Panc1 (cell line): Measurements from ENCODE around the gene ATP1A3. TPM values are rescaled to one million over a fixed set of nuclear protein-coding genes. Genes with fewer than 3 reads are reported as not detected.

ENCODE experiments used
- ATAC-seq: fragments of 200-7000 bp; cut with Tn5 transposase; 2 replicates; pipeline ENCODE4 v1.9.1; 2020; ENCODE audit warnings: mild to moderate bottlenecking, moderate library complexity
- BruUV-seq: library from RNA; stranded (reverse); fragments of 400-500 nt; replicated peaks from 2 replicates; lab custom pipeline; 2021; lab: Mats Ljungman, UMichigan
- CTCF ChIA-PET: fragments of 300-600 bp; sonication (Branson Sonifier 250); formaldehyde crosslinking; loops from one replicate; lab custom pipeline; 2022; ENCODE audit warnings: antibody characterized with exemption; lab: Charles Lee
- POLR2A ChIA-PET: fragments of 300-600 bp; sonication (Branson Sonifier 250); formaldehyde crosslinking; loops from one replicate; lab custom pipeline; 2022; ENCODE audit warnings: antibody characterized with exemption; lab: Charles Lee
- DNase-seq: peaks from one replicate; pipeline ENCODE4 v3.0.0-alpha.2; 2010; ENCODE audit warnings: low read depth, low spot score
- H3K27ac ChIP-seq: 2 replicates; pipeline ENCODE4 v1.5.1; 2011; ENCODE audit warnings: mild to moderate bottlenecking, low read length, inconsistent platforms
- H3K27me3 ChIP-seq: fragments of 200-500 bp; sonication (Bioruptor generic); 2 replicates; pipeline ENCODE4 v1.6.0; 2014; ENCODE audit warnings: low read length, inconsistent platforms; ENCODE audit not compliant: control insufficient read depth, insufficient read depth
- H3K36me3 ChIP-seq: fragments of 200-500 bp; sonication (Bioruptor generic); 2 replicates; pipeline ENCODE4 v1.5.1; 2014; ENCODE audit warnings: inconsistent platforms, mild to moderate bottlenecking, low read length, moderate library complexity; ENCODE audit not compliant: control insufficient read depth, insufficient read depth
- H3K4me1 ChIP-seq: 2 replicates; pipeline ENCODE4 v1.5.1; 2011; ENCODE audit warnings: inconsistent platforms, mild to moderate bottlenecking, low read length, moderate library complexity; ENCODE audit not compliant: control insufficient read depth, insufficient read depth
- H3K4me3 ChIP-seq, 2 experiments: 2 replicates each; pipeline ENCODE4 v1.5.1; 2011 to 2012; ENCODE audit warnings: low read depth in 2 of 2, low read length in 2 of 2, mild to moderate bottlenecking in 2 of 2, inconsistent platforms in 1 of 2, moderate library complexity in 1 of 2
- H3K9me3 ChIP-seq: fragments of 200-500 bp; sonication (Bioruptor generic); 2 replicates; pipeline ENCODE4 v1.5.1; 2014; ENCODE audit warnings: low read depth, mild to moderate bottlenecking, inconsistent platforms, low read length, moderate library complexity; ENCODE audit not compliant: control insufficient read depth, insufficient read depth
- CTCF ChIP-seq: fragments of 450-650 bp; IDR thresholded peaks from 2 replicates; pipeline ENCODE4 v1.5.1; 2017; ENCODE audit warnings: mild to moderate bottlenecking
- POLR2AphosphoS5 ChIP-seq: IDR thresholded peaks from 2 replicates; pipeline ENCODE4 v1.6.1; 2012; ENCODE audit warnings: mild to moderate bottlenecking, low read depth, low read length, moderate library complexity
- SIN3A ChIP-seq: IDR thresholded peaks from 2 replicates; pipeline ENCODE4 v1.6.1; 2012; ENCODE audit warnings: low read depth, mild to moderate bottlenecking, low read length, moderate library complexity, borderline replicate concordance; ENCODE audit not compliant: insufficient read depth
- TCF7L2 ChIP-seq: IDR thresholded peaks from 2 replicates; pipeline ENCODE4 v1.6.1; 2011; ENCODE audit warnings: mild to moderate bottlenecking, low read depth, low read length, inconsistent platforms
- in situ Hi-C: cut with HindIII; loops from 2 replicates; pipeline ENCODE4 v1.10.0; 2016; ENCODE audit warnings: low sequenced_read_pairs, low pct_unique_long_range_greater_than_20kb
- intact Hi-C: fragments of 100-400 bp; cut with micrococcal nuclease; formaldehyde crosslinking; loops from one replicate; pipeline ENCODE4 v1.10.0; 2022; ENCODE audit not compliant: unreplicated experiment
- total RNA-seq: library from RNA; stranded (reverse); gene quantifications from one replicate; pipeline ENCODE4 v1.2.1, GENCODE V29; 2021; ENCODE audit not compliant: unreplicated experiment
- TF ChIP-seq, protein P1 (sequence below), 2 experiments: IDR thresholded peaks; 2 replicates each; pipeline ENCODE4 v1.6.1; 2011 to 2012; ENCODE audit warnings: low read depth in 2 of 2, control low read depth in 1 of 2, low read length in 1 of 2, mild to moderate bottlenecking in 1 of 2, moderate library complexity in 1 of 2; ENCODE audit not compliant: insufficient read depth in 1 of 2

Gene ATP1A3
- total RNA-seq, 1 experiment from 2014 or later: 4.9 TPM

GRCh38 chr19:41960973-41961372, 33.1 kb downstream of the ATP1A3 start:
- no peak overlapping the region for H3K27ac ChIP-seq
- no peak for TF ChIP-seq CTCF
- TF ChIP-seq, protein P1, sequence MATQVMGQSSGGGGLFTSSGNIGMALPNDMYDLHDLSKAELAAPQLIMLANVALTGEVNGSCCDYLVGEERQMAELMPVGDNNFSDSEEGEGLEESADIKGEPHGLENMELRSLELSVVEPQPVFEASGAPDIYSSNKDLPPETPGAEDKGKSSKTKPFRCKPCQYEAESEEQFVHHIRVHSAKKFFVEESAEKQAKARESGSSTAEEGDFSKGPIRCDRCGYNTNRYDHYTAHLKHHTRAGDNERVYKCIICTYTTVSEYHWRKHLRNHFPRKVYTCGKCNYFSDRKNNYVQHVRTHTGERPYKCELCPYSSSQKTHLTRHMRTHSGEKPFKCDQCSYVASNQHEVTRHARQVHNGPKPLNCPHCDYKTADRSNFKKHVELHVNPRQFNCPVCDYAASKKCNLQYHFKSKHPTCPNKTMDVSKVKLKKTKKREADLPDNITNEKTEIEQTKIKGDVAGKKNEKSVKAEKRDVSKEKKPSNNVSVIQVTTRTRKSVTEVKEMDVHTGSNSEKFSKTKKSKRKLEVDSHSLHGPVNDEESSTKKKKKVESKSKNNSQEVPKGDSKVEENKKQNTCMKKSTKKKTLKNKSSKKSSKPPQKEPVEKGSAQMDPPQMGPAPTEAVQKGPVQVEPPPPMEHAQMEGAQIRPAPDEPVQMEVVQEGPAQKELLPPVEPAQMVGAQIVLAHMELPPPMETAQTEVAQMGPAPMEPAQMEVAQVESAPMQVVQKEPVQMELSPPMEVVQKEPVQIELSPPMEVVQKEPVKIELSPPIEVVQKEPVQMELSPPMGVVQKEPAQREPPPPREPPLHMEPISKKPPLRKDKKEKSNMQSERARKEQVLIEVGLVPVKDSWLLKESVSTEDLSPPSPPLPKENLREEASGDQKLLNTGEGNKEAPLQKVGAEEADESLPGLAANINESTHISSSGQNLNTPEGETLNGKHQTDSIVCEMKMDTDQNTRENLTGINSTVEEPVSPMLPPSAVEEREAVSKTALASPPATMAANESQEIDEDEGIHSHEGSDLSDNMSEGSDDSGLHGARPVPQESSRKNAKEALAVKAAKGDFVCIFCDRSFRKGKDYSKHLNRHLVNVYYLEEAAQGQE (IDR thresholded peaks at IDR 0.05; ENCODE audit: insufficient read depth in 1 of 2, low read depth in 2 of 2, low read length in 1 of 2): no peak
- no peak for TF ChIP-seq POLR2AphosphoS5
- no peak for TF ChIP-seq SIN3A
- TF ChIP-seq TCF7L2: no peak
- no peak overlapping the region for H3K4me3 ChIP-seq
- intact Hi-C loops: no loop called here
- H3K27me3 ChIP-seq: no peaks in the 10 kb centered on the region
- no peaks in the 10 kb centered on the region for H3K36me3 ChIP-seq
- no peaks in the 10 kb centered on the region for H3K9me3 ChIP-seq
- in situ Hi-C loops: no loop called here
- H3K4me1 ChIP-seq: peaks cover 7% of the 10 kb centered on the region
- ChIA-PET POLR2A (no interaction called here), CTCF (no interaction called here)
- DNase-seq (no peak), ATAC-seq (no peak)
- no TSS peak for BruUV-seq

DNA sequence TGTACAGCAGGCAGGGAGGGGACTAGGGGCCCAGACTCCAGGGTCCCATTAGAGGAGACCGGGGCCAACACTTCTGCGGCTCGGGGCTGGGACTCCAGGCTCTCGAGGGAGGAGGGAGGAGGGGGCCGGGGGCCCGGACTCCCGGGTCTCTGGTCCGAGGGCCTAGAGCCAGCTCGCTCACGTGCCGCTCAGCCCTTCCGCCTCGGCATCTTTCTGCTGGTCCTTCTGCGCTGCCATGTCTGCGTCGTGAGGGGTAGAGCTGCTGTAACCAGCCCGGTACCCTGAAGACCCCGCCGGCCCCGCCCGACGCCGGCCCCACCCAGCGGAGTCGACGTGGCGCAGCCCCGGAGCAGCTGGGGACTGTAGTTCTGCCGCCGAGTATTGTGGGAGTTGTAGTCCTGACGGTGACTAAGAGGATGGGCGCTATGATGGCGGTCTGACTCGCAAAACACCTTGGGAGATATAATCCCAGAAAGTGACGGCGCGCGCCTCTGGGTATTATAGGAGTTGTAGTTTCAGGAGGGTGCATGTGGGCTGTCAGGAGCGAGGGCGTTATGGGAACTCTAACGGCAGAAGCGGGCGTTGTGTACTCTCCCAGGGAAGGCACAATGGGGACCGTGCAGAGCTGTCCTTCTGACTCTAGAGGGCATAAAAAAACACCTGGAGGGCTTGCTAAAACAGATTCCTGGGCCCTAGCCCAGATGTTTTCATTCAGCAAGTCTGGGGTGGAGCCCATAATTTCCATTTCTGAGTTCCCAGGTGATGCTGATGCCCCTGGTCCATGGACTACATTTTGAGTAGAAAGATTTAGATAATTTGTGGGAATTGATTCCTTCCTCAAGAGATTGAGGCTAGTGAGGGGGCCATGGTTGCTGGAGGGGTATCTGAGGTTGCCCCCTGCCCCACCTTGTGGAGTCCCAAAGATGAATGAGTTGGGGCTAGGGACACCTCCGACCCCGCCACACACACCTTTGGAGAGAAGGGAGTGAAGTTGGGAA, 34.7 kb downstream of the ATP1A3 start, which contains the start of gene RABAC1:
RABAC1 (minus strand) TSS at position 266 of the 998 bp plus-strand sequence; CDS start at position 237, 29 bp downstream.
- peak within 1 kb of the TSS; percentile 66 to 73 for H3K4me3 ChIP-seq
- DNase-seq: peak; percentile 45
- ATAC-seq: peak; percentile 90
- no peaks in the 10 kb centered on the region for H3K27me3 ChIP-seq
- ChIA-PET CTCF (interaction anchor here (0.6 kb wide), 2 partner anchors 71 to 280 kb away, joined by 4 to 5 read pairs; no protein-coding TSS in a partner anchor), POLR2A (no interaction called here)
- intact Hi-C loops: loop anchor here (5.0 kb wide), 1 partner anchor 82 kb away; the partner anchor contains the start of gene CD79A
- no peaks in the 10 kb centered on the region for H3K36me3 ChIP-seq
- no TSS peak for BruUV-seq
- TF ChIP-seq TCF7L2 (no peak), CTCF (no peak), SIN3A (no peak), POLR2AphosphoS5 (no peak)
- TF ChIP-seq, protein P1 (IDR thresholded peaks at IDR 0.05; ENCODE audit: insufficient read depth in 1 of 2, low read depth in 2 of 2, low read length in 1 of 2): no peak
- in situ Hi-C loops: no loop called here
- H3K27ac ChIP-seq: peak within 1 kb of the TSS; percentile 65
- H3K9me3 ChIP-seq: no peaks in the 10 kb centered on the region
- peaks cover 7% of the 10 kb centered on the region for H3K4me1 ChIP-seq
